Measurements from ENCODE around the gene ARL14.

ARL14 gene

DNA sequence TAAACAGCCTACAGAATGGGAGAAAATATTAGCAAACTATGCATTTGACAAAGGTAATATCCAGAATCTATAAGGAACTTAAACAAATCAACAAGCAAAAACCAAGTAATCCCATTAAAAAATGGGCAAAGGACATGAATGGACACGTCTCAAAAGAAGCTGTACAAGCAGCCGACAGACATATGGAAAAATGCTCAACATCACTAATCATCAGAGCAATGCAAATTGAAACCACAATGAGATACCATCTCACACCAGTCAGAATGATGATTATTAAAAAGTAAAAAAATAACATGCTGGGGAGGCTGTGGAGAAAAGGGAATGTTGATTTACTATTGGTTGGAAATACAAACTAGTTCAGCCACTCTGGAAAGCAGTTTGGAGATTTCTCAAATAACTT is 48.4 kb downstream of the ARL14 start:
- TF ChIP-seq, protein P1, sequence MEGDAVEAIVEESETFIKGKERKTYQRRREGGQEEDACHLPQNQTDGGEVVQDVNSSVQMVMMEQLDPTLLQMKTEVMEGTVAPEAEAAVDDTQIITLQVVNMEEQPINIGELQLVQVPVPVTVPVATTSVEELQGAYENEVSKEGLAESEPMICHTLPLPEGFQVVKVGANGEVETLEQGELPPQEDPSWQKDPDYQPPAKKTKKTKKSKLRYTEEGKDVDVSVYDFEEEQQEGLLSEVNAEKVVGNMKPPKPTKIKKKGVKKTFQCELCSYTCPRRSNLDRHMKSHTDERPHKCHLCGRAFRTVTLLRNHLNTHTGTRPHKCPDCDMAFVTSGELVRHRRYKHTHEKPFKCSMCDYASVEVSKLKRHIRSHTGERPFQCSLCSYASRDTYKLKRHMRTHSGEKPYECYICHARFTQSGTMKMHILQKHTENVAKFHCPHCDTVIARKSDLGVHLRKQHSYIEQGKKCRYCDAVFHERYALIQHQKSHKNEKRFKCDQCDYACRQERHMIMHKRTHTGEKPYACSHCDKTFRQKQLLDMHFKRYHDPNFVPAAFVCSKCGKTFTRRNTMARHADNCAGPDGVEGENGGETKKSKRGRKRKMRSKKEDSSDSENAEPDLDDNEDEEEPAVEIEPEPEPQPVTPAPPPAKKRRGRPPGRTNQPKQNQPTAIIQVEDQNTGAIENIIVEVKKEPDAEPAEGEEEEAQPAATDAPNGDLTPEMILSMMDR (IDR thresholded peaks at IDR 0.05) = no peak

All from LNCAP (cell line).